ENCODE measurements around the gene CACNA1E.
"Not testable (repeated sequence)": the region's sequence is repeated elsewhere in the genome, so short reads cannot be mapped to it uniquely, and the experiment has no call there.

Gene CACNA1E

GRCh38 chr1:181516706-181517105 lies 33.4 kb downstream of the CACNA1E start:
- Mint-ChIP-seq H3K4me3 (no peak overlapping the region), H3K27me3 (peaks cover 32% of the 10 kb centered on the region), H3K9me3 (no peaks in the 10 kb centered on the region), H3K4me1 (peaks cover 6% of the 10 kb centered on the region), H3K27ac (no peak overlapping the region), H3K36me3 (no peaks in the 10 kb centered on the region)
- CTCF ChIA-PET: no interaction called here
- no peak for DNase-seq

- Mint-ChIP-seq H3K4me1 (peaks cover 8% of the 10 kb centered on the region), H3K27me3 (peaks cover 30% of the 10 kb centered on the region), H3K27ac (no peak overlapping the region), H3K4me3 (no peak overlapping the region), H3K9me3 (no peaks in the 10 kb centered on the region), H3K36me3 (no peaks in the 10 kb centered on the region)
- CTCF ChIA-PET: interaction anchor here (1.7 kb wide), 1 partner anchor 564 kb away, joined by 4 read pairs; no protein-coding TSS in a partner anchor
- no peak for DNase-seq
Measured at GRCh38 chr1:181517181-181517875, 34.0 kb downstream of the CACNA1E start.

- peaks cover 8% of the 10 kb centered on the region for H3K4me1 Mint-ChIP-seq
- no peaks in the 10 kb centered on the region for H3K9me3 Mint-ChIP-seq
- no peaks in the 10 kb centered on the region for H3K36me3 Mint-ChIP-seq
- peaks cover 35% of the 10 kb centered on the region for H3K27me3 Mint-ChIP-seq
- DNase-seq: no peak
- no peak overlapping the region for H3K4me3 Mint-ChIP-seq
- no peak overlapping the region for H3K27ac Mint-ChIP-seq
- CTCF ChIA-PET: interaction anchor here (1.7 kb wide), 1 partner anchor 563 kb away, joined by 4 read pairs; no protein-coding TSS in a partner anchor
Measured at GRCh38 chr1:181518152-181518551, 34.8 kb downstream of the CACNA1E start.

GRCh38 chr1:181522864-181523263 lies 39.5 kb downstream of the CACNA1E start:
- no peaks in the 10 kb centered on the region for H3K9me3 Mint-ChIP-seq
- H3K36me3 Mint-ChIP-seq: no peaks in the 10 kb centered on the region

GRCh38 chr1:181525104-181525721 lies 41.9 kb downstream of the CACNA1E start:
- CTCF ChIA-PET: no interaction called here
- H3K27ac Mint-ChIP-seq: no peak overlapping the region
- peaks cover 8% of the 10 kb centered on the region for H3K9me3 Mint-ChIP-seq
- DNase-seq: no peak
- H3K4me3 Mint-ChIP-seq: no peak overlapping the region
- H3K4me1 Mint-ChIP-seq: peaks cover 8% of the 10 kb centered on the region
- H3K36me3 Mint-ChIP-seq: no peaks in the 10 kb centered on the region
- peaks cover 36% of the 10 kb centered on the region for H3K27me3 Mint-ChIP-seq

More at GRCh38 chr1:181522864-181523263, 39.5 kb downstream of the CACNA1E start:
- CTCF ChIA-PET: no interaction called here
- H3K27ac Mint-ChIP-seq: no peak overlapping the region
- H3K27me3 Mint-ChIP-seq: peaks cover 31% of the 10 kb centered on the region
- H3K4me1 Mint-ChIP-seq: peaks cover 8% of the 10 kb centered on the region
- no peak overlapping the region for H3K4me3 Mint-ChIP-seq
- no peak for DNase-seq

- DNase-seq, H3K27ac Mint-ChIP-seq, H3K4me3 Mint-ChIP-seq, H3K4me1 Mint-ChIP-seq, H3K36me3 Mint-ChIP-seq, CTCF ChIA-PET, H3K9me3 Mint-ChIP-seq: not testable (repeated sequence)
- peaks cover 28% of the 10 kb centered on the region for H3K27me3 Mint-ChIP-seq
Measured at GRCh38 chr1:181528241-181528640, 44.9 kb downstream of the CACNA1E start.

- Mint-ChIP-seq H3K27me3 (peaks cover 19% of the 10 kb centered on the region), H3K36me3 (no peaks in the 10 kb centered on the region), H3K4me3 (no peak overlapping the region), H3K9me3 (peaks cover 8% of the 10 kb centered on the region), H3K27ac (no peak overlapping the region), H3K4me1 (no peaks in the 10 kb centered on the region)
- no peak for DNase-seq
- CTCF ChIA-PET: no interaction called here
Measured at GRCh38 chr1:181531441-181531840, 48.1 kb downstream of the CACNA1E start.

- peaks cover 26% of the 10 kb centered on the region for H3K27me3 Mint-ChIP-seq
- H3K27ac Mint-ChIP-seq: no peak overlapping the region
- CTCF ChIA-PET: no interaction called here
- no peaks in the 10 kb centered on the region for H3K4me1 Mint-ChIP-seq
- no peak overlapping the region for H3K4me3 Mint-ChIP-seq
- no peaks in the 10 kb centered on the region for H3K36me3 Mint-ChIP-seq
- DNase-seq: no peak
- peaks cover 8% of the 10 kb centered on the region for H3K9me3 Mint-ChIP-seq
Measured at GRCh38 chr1:181531951-181532600, 48.8 kb downstream of the CACNA1E start.

GRCh38 chr1:181538836-181539235 lies 55.5 kb downstream of the CACNA1E start:
- no peak overlapping the region for H3K27ac Mint-ChIP-seq
- peaks cover 13% of the 10 kb centered on the region for H3K27me3 Mint-ChIP-seq
- no peak for DNase-seq
- CTCF ChIA-PET: no interaction called here
- no peaks in the 10 kb centered on the region for H3K4me1 Mint-ChIP-seq
- H3K9me3 Mint-ChIP-seq: no peaks in the 10 kb centered on the region
- H3K4me3 Mint-ChIP-seq: no peak overlapping the region
- H3K36me3 Mint-ChIP-seq: no peaks in the 10 kb centered on the region

- no peak overlapping the region for H3K4me3 Mint-ChIP-seq
- CTCF ChIA-PET: no interaction called here
- no peak for DNase-seq
- H3K36me3 Mint-ChIP-seq: no peaks in the 10 kb centered on the region
- no peaks in the 10 kb centered on the region for H3K9me3 Mint-ChIP-seq
- peaks cover 22% of the 10 kb centered on the region for H3K27me3 Mint-ChIP-seq
- no peak overlapping the region for H3K27ac Mint-ChIP-seq
- H3K4me1 Mint-ChIP-seq: no peaks in the 10 kb centered on the region
Measured at GRCh38 chr1:181541458-181541857, 58.1 kb downstream of the CACNA1E start.

GRCh38 chr1:181541947-181542346 lies 58.6 kb downstream of the CACNA1E start:
- CTCF ChIA-PET: no interaction called here
- no peaks in the 10 kb centered on the region for H3K9me3 Mint-ChIP-seq
- H3K36me3 Mint-ChIP-seq: no peaks in the 10 kb centered on the region
- no peak overlapping the region for H3K27ac Mint-ChIP-seq
- DNase-seq: no peak
- H3K4me3 Mint-ChIP-seq: no peak overlapping the region
- H3K4me1 Mint-ChIP-seq: no peaks in the 10 kb centered on the region
- peaks cover 18% of the 10 kb centered on the region for H3K27me3 Mint-ChIP-seq

- H3K27me3 Mint-ChIP-seq: peaks cover 19% of the 10 kb centered on the region
Measured at GRCh38 chr1:181542406-181542805, 59.1 kb downstream of the CACNA1E start.

GRCh38 chr1:181545395-181545794 lies 62.1 kb downstream of the CACNA1E start:
- Mint-ChIP-seq H3K27ac (no peak overlapping the region), H3K4me3 (no peak overlapping the region), H3K9me3 (no peaks in the 10 kb centered on the region), H3K36me3 (no peaks in the 10 kb centered on the region), H3K27me3 (peaks cover 22% of the 10 kb centered on the region), H3K4me1 (no peaks in the 10 kb centered on the region)
- CTCF ChIA-PET: no interaction called here
- no peak for DNase-seq

More at GRCh38 chr1:181542406-181542805, 59.1 kb downstream of the CACNA1E start:
- H3K4me1 Mint-ChIP-seq, CTCF ChIA-PET, H3K36me3 Mint-ChIP-seq, H3K9me3 Mint-ChIP-seq, H3K4me3 Mint-ChIP-seq, H3K27ac Mint-ChIP-seq, DNase-seq: not testable (repeated sequence)

GRCh38 chr1:181548497-181548896 lies 65.2 kb downstream of the CACNA1E start:
- no peaks in the 10 kb centered on the region for H3K36me3 Mint-ChIP-seq
- peaks cover 20% of the 10 kb centered on the region for H3K27me3 Mint-ChIP-seq
- H3K4me3 Mint-ChIP-seq: no peak overlapping the region
- no peaks in the 10 kb centered on the region for H3K9me3 Mint-ChIP-seq
- no peak overlapping the region for H3K27ac Mint-ChIP-seq
- CTCF ChIA-PET: no interaction called here
- DNase-seq: no peak
- H3K4me1 Mint-ChIP-seq: no peaks in the 10 kb centered on the region

- peaks cover 10% of the 10 kb centered on the region for H3K27me3 Mint-ChIP-seq
- CTCF ChIA-PET: no interaction called here
Measured at GRCh38 chr1:181551249-181551648, 67.9 kb downstream of the CACNA1E start.

More at GRCh38 chr1:181551249-181551648, 67.9 kb downstream of the CACNA1E start:
- H3K9me3 Mint-ChIP-seq: no peaks in the 10 kb centered on the region
- H3K4me1 Mint-ChIP-seq: no peaks in the 10 kb centered on the region
- no peaks in the 10 kb centered on the region for H3K36me3 Mint-ChIP-seq
- no peak overlapping the region for H3K4me3 Mint-ChIP-seq
- no peak overlapping the region for H3K27ac Mint-ChIP-seq
- no peak for DNase-seq
